Upper lobe of left lung (tissue), 6 donors: ENCODE measurements around the gene GCNT4. TPM values are rescaled to one million over a fixed set of nuclear protein-coding genes. Genes with fewer than 3 reads are reported as not detected.

ENCODE experiments used
- ATAC-seq, 2 donors: fragments of 200-7000 bp; cut with Tn5 transposase; one replicate each; pipeline ENCODE4 v1.9.1; 2022; ENCODE audit warnings: mild to moderate bottlenecking in 2 of 2, moderate library complexity in 2 of 2; ENCODE audit not compliant: low FRiP score in 2 of 2
- DNase-seq, 2 donors: peaks; one replicate each; pipeline ENCODE4 v3.0.0-alpha.2; 2019 to 2020
- H3K27ac ChIP-seq, 4 donors: fragments of 200-600 bp; sonication (generic); one replicate each; pipeline ENCODE4 v1.5.1; 2016 to 2019
- H3K27me3 ChIP-seq, 4 donors: fragments of 200-600 bp; sonication (generic); one replicate each; pipeline ENCODE4 v1.5.1; 2017 to 2019
- H3K36me3 ChIP-seq, 4 donors: fragments of 200-600 bp; sonication (generic); one replicate each; pipeline ENCODE4 v1.5.1; 2016 to 2019
- H3K4me1 ChIP-seq, 4 donors: fragments of 200-600 bp; sonication (generic); one replicate each; pipeline ENCODE4 v1.5.1; 2018 to 2019
- H3K4me3 ChIP-seq, 4 donors: fragments of 200-600 bp; sonication (generic); one replicate each; pipeline ENCODE4 v1.5.1; 2017 to 2019; ENCODE audit warnings: mild to moderate bottlenecking in 2 of 4, moderate library complexity in 1 of 4
- H3K9me3 ChIP-seq, 4 donors: fragments of 200-600 bp; sonication (generic); one replicate each; pipeline ENCODE4 v1.5.1; 2018 to 2019
- CTCF ChIP-seq, 6 experiments: fragments of 450-650 bp in 4 of 6; fragments of 200-600 bp in 2 of 6; sonication (generic) in 2 of 6; IDR thresholded peaks; one replicate each; pipeline ENCODE4 v1.5.1; 2016 to 2019; ENCODE audit warnings: antibody characterized with exemption in 6 of 6
- EP300 ChIP-seq, 4 donors: sonication (generic); formaldehyde crosslinking; IDR thresholded peaks; one replicate each; pipeline ENCODE4 v1.5.1; 2017; ENCODE audit warnings: antibody characterized with exemption in 4 of 4, control low read depth in 2 of 4
- POLR2A ChIP-seq, 4 donors: fragments of 450-650 bp; IDR thresholded peaks; one replicate each; pipeline ENCODE4 v1.5.1; 2016 to 2017; ENCODE audit warnings: antibody characterized with exemption in 4 of 4, mild to moderate bottlenecking in 2 of 4
- POLR2AphosphoS5 ChIP-seq, 2 donors: sonication (generic); formaldehyde crosslinking; IDR thresholded peaks; one replicate each; pipeline ENCODE4 v1.5.1; 2017; ENCODE audit warnings: antibody characterized with exemption in 2 of 2
- WGBS, 2 donors: methylation state at CpG; one replicate each; pipeline ENCODE4 v1.1.5; 2017 to 2018; 5-methylcytosine and 5-hydroxymethylcytosine counted together
- total RNA-seq, 6 donors: library from RNA; depleted of rRNA in 4 of 6; stranded (reverse); fragments of >200 nt in 4 of 6; gene quantifications; one replicate each; pipeline versions ENCODE4 v1.1.0 to v1.2.1, GENCODE V29; 2016 to 2021
- donor health status: DM: no; HTN: no; CAD: no; lungs with moderate emphysema.
- donor health status: DM: no; HTN: yes; CAD: no; lungs with severe emphysema.

The GCNT4 gene
- total RNA-seq, 6 donors from 2014 or later: 0.33 to 3.6 (median 1.8) TPM

GRCh38 chr5:75031366-75031765, 21.0 kb downstream of the GCNT4 start:
- Histone ChIP-seq H3K9me3 (no peaks in the 10 kb centered on the region), H3K27ac (no peak overlapping the region), H3K4me3 (no peak overlapping the region), H3K4me1 (peaks cover 0 to 11% (median 4%) of the 10 kb centered on the region in 4 donors), H3K27me3 (no peaks in the 10 kb centered on the region), H3K36me3 (no peaks in the 10 kb centered on the region)
- no peak for TF ChIP-seq CTCF (IDR thresholded peaks at IDR 0.05)
- 35 to 56% methylated on average over 3 of the region's 3 CpGs for WGBS, 2 donors
- no peak for DNase-seq
- no peak for ATAC-seq

DNA sequence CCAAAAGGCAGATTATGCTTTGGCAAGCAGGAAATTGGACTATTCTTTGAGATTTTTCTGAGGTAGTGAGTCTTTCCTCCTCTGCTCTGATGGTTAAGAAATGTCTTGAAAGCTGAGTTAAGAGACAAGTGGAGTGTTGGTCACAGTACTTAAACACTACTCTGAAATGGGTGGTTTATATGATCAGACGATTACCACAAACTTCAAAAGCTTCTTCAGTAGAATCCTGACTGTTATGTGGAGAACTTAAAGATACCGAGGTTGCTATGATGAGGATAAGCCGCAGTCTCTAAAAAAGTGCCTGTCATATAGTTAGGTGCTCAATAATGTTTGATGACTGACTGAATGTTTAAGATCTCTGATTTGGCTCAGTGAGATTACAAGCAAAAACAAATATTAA, 24.3 kb downstream of the GCNT4 start:
- no peaks in the 10 kb centered on the region for H3K27me3 ChIP-seq
- ATAC-seq (no peak), DNase-seq (no peak)
- H3K9me3 ChIP-seq: no peaks in the 10 kb centered on the region
- H3K27ac ChIP-seq: no peak overlapping the region
- TF ChIP-seq POLR2A (IDR thresholded peaks at IDR 0.05) (no peak), POLR2AphosphoS5 (IDR thresholded peaks at IDR 0.05) (no peak), EP300 (IDR thresholded peaks at IDR 0.05) (no peak), CTCF (IDR thresholded peaks at IDR 0.05) (no peak)
- H3K4me1 ChIP-seq: no peaks in the 10 kb centered on the region
- no peaks in the 10 kb centered on the region for H3K36me3 ChIP-seq
- 76 to 84% methylated on average over 3 of the region's 3 CpGs for WGBS, 2 donors
- no peak overlapping the region for H3K4me3 ChIP-seq

- H3K27ac ChIP-seq: no peak overlapping the region
- H3K4me3 ChIP-seq: no peak overlapping the region
- 68 to 70% methylated on average over 9 of the region's 9 CpGs for WGBS, 2 donors
- H3K4me1 ChIP-seq: no peaks in the 10 kb centered on the region
- no peak for ATAC-seq
- H3K9me3 ChIP-seq: no peaks in the 10 kb centered on the region
- DNase-seq: no peak
- no peaks in the 10 kb centered on the region for H3K36me3 ChIP-seq
- TF ChIP-seq POLR2AphosphoS5 (IDR thresholded peaks at IDR 0.05) (no peak), CTCF (IDR thresholded peaks at IDR 0.05) (no peak), EP300 (IDR thresholded peaks at IDR 0.05) (no peak)
- no peaks in the 10 kb centered on the region for H3K27me3 ChIP-seq
These were observed 28.8 kb downstream of the GCNT4 start for GRCh38 chr5:75023368-75024159.

DNA sequence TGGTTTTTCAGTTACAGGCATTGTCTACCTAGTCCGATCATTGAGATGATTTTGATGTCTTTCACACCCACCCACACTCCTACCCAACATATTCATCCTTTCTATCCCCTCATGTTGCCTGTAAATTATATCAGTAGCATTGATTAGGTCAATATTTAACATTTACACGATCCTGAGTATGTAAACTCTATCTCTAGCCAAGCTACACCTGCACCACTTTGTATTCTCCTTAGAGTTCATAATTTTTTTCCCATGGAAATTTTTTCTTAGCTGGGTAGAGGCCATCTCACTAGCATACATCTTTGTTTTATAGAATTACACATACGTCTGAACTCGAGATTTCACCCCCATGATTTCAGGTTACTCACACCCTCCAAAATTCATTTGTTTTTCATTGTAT, 30.6 kb downstream of the GCNT4 start:
- H3K27me3 ChIP-seq: no peaks in the 10 kb centered on the region
- TF ChIP-seq CTCF (IDR thresholded peaks at IDR 0.05) (no peak), POLR2A (IDR thresholded peaks at IDR 0.05) (no peak), POLR2AphosphoS5 (IDR thresholded peaks at IDR 0.05) (no peak), EP300 (IDR thresholded peaks at IDR 0.05) (no peak)
- WGBS, 2 donors: 82 to 88% methylated on average over 4 of the region's 4 CpGs
- H3K9me3 ChIP-seq: no peaks in the 10 kb centered on the region
- no peaks in the 10 kb centered on the region for H3K4me1 ChIP-seq
- no peaks in the 10 kb centered on the region for H3K36me3 ChIP-seq
- H3K27ac ChIP-seq: no peak overlapping the region
- ATAC-seq: no peak
- DNase-seq: no peak
- no peak overlapping the region for H3K4me3 ChIP-seq

DNA sequence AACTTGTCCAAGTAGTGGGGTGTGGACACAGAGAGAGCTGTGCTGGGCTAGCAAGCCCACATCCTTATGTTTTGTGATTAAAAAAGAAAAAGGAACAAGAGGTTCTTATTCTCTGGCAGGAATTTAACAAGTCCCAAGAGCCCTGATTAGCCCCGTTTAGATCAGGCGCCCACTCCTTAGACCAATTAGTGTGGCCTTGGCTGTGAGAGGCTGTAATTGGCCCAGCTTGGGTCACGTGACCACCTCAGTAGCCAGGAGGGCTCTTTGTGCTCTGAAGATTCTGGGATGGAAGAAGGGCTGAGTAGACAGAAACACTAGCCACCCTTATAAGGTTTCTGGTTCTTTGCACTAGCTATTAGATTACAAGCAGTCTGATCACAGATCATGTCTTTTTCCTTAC, 31.1 kb downstream of the GCNT4 start:
- no peaks in the 10 kb centered on the region for H3K4me1 ChIP-seq
- H3K9me3 ChIP-seq: no peaks in the 10 kb centered on the region
- H3K4me3 ChIP-seq: no peak overlapping the region
- WGBS, 2 donors: 81 to 82% methylated on average over 3 of the region's 3 CpGs
- TF ChIP-seq EP300 (IDR thresholded peaks at IDR 0.05): no peak
- no peak for TF ChIP-seq POLR2AphosphoS5 (IDR thresholded peaks at IDR 0.05)
- TF ChIP-seq POLR2A (IDR thresholded peaks at IDR 0.05): no peak
- TF ChIP-seq CTCF (IDR thresholded peaks at IDR 0.05): no peak
- DNase-seq: no peak
- no peaks in the 10 kb centered on the region for H3K27me3 ChIP-seq
- no peak for ATAC-seq
- no peaks in the 10 kb centered on the region for H3K36me3 ChIP-seq
- no peak overlapping the region for H3K27ac ChIP-seq
